SU-DHL-6 (cell line): ENCODE measurements around the gene PAGE5.

ENCODE experiments used
- H2AFZ ChIP-seq: fragments of 200-600 bp; sonication (generic); 2 replicates; pipeline ENCODE4 v1.6.1; 2014; ENCODE audit warnings: low read depth, mild to moderate bottlenecking, moderate library complexity, mixed read lengths, antibody characterized with exemption, low read length; ENCODE audit not compliant: severe bottlenecking
- H3F3A ChIP-seq: fragments of 200-600 bp; shearing (Covaris generic); 2 replicates; pipeline ENCODE4 v1.6.0; 2016; ENCODE audit warnings: antibody characterized with exemption, mild to moderate bottlenecking; ENCODE audit not compliant: insufficient read depth
- H3K27ac ChIP-seq: fragments of 200-600 bp; sonication (generic); 2 replicates; pipeline ENCODE4 v1.5.1; 2016; ENCODE audit warnings: low read depth, mild to moderate bottlenecking, low read length, moderate library complexity, mixed read lengths
- H3K27me3 ChIP-seq: fragments of 200-600 bp; sonication (generic), shearing (Covaris generic); 2 replicates; pipeline ENCODE4 v1.6.0; 2014; ENCODE audit warnings: mild to moderate bottlenecking, low read length
- H3K36me3 ChIP-seq: fragments of 200-600 bp; sonication (generic); 2 replicates; pipeline ENCODE4 v1.6.1; 2014; ENCODE audit warnings: mild to moderate bottlenecking, low read length, mixed read lengths
- H3K4me2 ChIP-seq: fragments of 300-600, 200-600 bp; shearing (Covaris generic), sonication (generic); 2 replicates; pipeline ENCODE4 v1.6.0; 2014; ENCODE audit warnings: low read length, low read depth, mild to moderate bottlenecking; ENCODE audit not compliant: poor library complexity, severe bottlenecking
- H3K4me3 ChIP-seq: fragments of 200-600 bp; sonication (generic); 2 replicates; pipeline ENCODE4 v1.5.1; 2014; ENCODE audit warnings: antibody characterized with exemption, low read length, mild to moderate bottlenecking, mixed read lengths; ENCODE audit not compliant: insufficient read depth, poor library complexity, severe bottlenecking
- H3K79me2 ChIP-seq: fragments of 200-600 bp; sonication (generic); 2 replicates; pipeline ENCODE4 v1.6.1; 2014; ENCODE audit warnings: mild to moderate bottlenecking, low read length, moderate library complexity; ENCODE audit not compliant: insufficient read depth
- H3K9ac ChIP-seq: fragments of 200-600 bp; sonication (generic); 2 replicates; pipeline ENCODE4 v1.7.0; 2014; ENCODE audit warnings: mild to moderate bottlenecking, low read length
- H3K9me2 ChIP-seq: fragments of 200-600 bp; sonication (generic); replicated peaks from 2 replicates; pipeline ENCODE4 v1.6.1; 2014; ENCODE audit warnings: low read length; ENCODE audit not compliant: insufficient read depth
- H3K9me3 ChIP-seq: fragments of 200-600 bp; sonication (generic); 2 replicates; pipeline ENCODE4 v1.6.1; 2014; ENCODE audit warnings: low read length, mixed read lengths; ENCODE audit not compliant: insufficient read depth
- H4K20me1 ChIP-seq: fragments of 200-600 bp; sonication (generic); 2 replicates; pipeline ENCODE4 v1.6.1; 2014; ENCODE audit warnings: low read depth, mild to moderate bottlenecking, antibody characterized with exemption, low read length, moderate library complexity, mixed read lengths
- EZH2phosphoT487 ChIP-seq: fragments of 200-600 bp; sonication (generic), shearing (Covaris generic); conservative IDR thresholded peaks from 2 replicates; pipeline ENCODE4 v1.6.1; 2018; ENCODE audit warnings: mild to moderate bottlenecking, antibody characterized with exemption, low read length, moderate library complexity, mixed read lengths
- TF ChIP-seq, protein P1 (sequence below): fragments of 200-600 bp; sonication (generic); IDR thresholded peaks from one replicate; pipeline ENCODE4 v1.5.1; 2017; ENCODE audit warnings: antibody characterized with exemption, mild to moderate bottlenecking, low read length, moderate library complexity; ENCODE audit not compliant: insufficient read depth, poor library complexity, severe bottlenecking

Gene PAGE5, protein sequence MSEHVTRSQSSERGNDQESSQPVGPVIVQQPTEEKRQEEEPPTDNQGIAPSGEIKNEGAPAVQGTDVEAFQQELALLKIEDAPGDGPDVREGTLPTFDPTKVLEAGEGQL

DNA sequence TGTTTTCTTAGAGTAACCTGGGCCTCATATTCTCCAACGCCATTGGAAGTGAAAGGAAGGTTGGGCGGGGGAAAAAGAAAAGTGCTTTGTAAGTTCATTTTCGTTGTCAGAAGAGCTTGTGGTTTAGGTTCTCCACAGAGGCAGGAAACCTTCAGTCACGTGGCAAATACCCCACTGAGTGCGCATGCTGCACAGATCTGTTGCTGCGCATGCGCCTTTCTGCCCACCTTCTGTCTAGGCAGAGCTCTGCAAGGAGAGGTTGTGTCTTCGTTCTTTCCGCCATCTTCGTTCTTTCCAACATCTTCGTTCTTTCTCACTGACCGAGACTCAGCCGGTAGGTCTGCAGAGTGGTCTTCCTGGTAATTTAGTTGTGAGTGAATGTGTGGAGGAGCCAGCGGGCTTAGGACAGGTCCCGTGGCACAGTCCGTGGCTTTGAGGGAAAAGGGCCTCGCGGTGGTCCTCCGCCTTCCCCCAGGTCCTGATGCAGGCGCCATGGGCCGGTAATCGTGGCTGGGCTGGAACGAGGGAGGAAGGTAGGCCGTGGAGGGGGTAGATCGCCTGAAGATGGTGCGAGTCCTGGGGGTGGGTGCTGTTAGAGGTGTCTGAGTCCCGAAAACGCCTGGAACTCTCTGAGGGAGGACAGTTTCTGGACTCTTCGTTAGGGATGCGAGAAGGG is at the start of gene PAGE5:
TSS of gene PAGE5 (plus strand) at position 228 of the 676 bp plus-strand sequence. CDS start 1,037 bp downstream, outside the sequence.
- no peak within 1 kb of the TSS for H3K4me3 ChIP-seq
- no peaks in the 10 kb centered on the region for H3K9me2 ChIP-seq
- H2AFZ ChIP-seq, result no peak within 1 kb of the TSS
- H3K4me2 ChIP-seq, result no peak within 1 kb of the TSS
- H3K27ac ChIP-seq, result no peak within 1 kb of the TSS
- no peaks in the 10 kb centered on the region for H3K79me2 ChIP-seq
- H3K36me3 ChIP-seq, result no peaks in the 10 kb centered on the region
- no peaks in the 10 kb centered on the region for H4K20me1 ChIP-seq
- no peak for TF ChIP-seq EZH2phosphoT487
- TF ChIP-seq, protein P1, sequence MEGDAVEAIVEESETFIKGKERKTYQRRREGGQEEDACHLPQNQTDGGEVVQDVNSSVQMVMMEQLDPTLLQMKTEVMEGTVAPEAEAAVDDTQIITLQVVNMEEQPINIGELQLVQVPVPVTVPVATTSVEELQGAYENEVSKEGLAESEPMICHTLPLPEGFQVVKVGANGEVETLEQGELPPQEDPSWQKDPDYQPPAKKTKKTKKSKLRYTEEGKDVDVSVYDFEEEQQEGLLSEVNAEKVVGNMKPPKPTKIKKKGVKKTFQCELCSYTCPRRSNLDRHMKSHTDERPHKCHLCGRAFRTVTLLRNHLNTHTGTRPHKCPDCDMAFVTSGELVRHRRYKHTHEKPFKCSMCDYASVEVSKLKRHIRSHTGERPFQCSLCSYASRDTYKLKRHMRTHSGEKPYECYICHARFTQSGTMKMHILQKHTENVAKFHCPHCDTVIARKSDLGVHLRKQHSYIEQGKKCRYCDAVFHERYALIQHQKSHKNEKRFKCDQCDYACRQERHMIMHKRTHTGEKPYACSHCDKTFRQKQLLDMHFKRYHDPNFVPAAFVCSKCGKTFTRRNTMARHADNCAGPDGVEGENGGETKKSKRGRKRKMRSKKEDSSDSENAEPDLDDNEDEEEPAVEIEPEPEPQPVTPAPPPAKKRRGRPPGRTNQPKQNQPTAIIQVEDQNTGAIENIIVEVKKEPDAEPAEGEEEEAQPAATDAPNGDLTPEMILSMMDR, result no peak
- no peaks in the 10 kb centered on the region for H3K27me3 ChIP-seq
- H3F3A ChIP-seq, result no peaks in the 10 kb centered on the region
- no peak within 1 kb of the TSS for H3K9ac ChIP-seq
- no peaks in the 10 kb centered on the region for H3K9me3 ChIP-seq

DNA sequence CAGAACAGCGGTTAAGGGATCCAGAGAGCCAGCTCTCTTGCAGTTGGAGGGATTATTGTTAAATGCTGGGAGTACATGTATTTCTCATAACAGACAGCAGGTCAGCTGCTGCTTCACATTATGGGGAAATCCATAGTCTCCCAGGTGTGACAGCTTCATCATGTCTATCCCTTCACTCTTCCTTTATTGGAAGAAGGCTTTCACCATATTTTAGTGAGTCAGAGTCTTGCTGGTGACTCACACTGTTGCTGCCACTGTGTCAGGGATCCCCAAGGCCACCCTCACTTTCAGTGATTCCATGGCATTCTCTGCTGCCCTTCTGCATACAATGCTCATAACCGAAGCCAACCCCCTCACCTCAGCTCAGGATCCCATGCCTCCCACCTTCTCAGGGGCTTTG is 32.9 kb upstream of the PAGE5 start:
- no peak overlapping the region for H2AFZ ChIP-seq
- no peak for TF ChIP-seq EZH2phosphoT487
- TF ChIP-seq, protein P1, result no peak
- H3K27me3 ChIP-seq, result no peaks in the 10 kb centered on the region
- H3K79me2 ChIP-seq, result no peaks in the 10 kb centered on the region
- H3F3A ChIP-seq, result no peaks in the 10 kb centered on the region
- no peak overlapping the region for H3K4me2 ChIP-seq
- no peaks in the 10 kb centered on the region for H3K9me3 ChIP-seq
- H3K36me3 ChIP-seq, result no peaks in the 10 kb centered on the region
- H4K20me1 ChIP-seq, result no peaks in the 10 kb centered on the region
- H3K9me2 ChIP-seq, result no peaks in the 10 kb centered on the region
- H3K9ac ChIP-seq, result no peak overlapping the region
- no peak overlapping the region for H3K27ac ChIP-seq
- no peak overlapping the region for H3K4me3 ChIP-seq

GRCh38 chrX:55196688-55197087 is 23.5 kb upstream of the PAGE5 start:
- H3K4me2 ChIP-seq, result no peak overlapping the region
- no peak overlapping the region for H3K9ac ChIP-seq
- H3K9me2 ChIP-seq, result no peaks in the 10 kb centered on the region
- no peaks in the 10 kb centered on the region for H4K20me1 ChIP-seq
- no peaks in the 10 kb centered on the region for H3F3A ChIP-seq
- H3K4me3 ChIP-seq, result no peak overlapping the region
- H3K36me3 ChIP-seq, result no peaks in the 10 kb centered on the region
- no peak overlapping the region for H2AFZ ChIP-seq
- no peaks in the 10 kb centered on the region for H3K27me3 ChIP-seq
- no peaks in the 10 kb centered on the region for H3K79me2 ChIP-seq
- TF ChIP-seq, protein P1, result no peak
- TF ChIP-seq EZH2phosphoT487, result no peak
- no peak overlapping the region for H3K27ac ChIP-seq
- H3K9me3 ChIP-seq, result no peaks in the 10 kb centered on the region
